Activated CD8-positive, alpha-beta memory T cell treated with anti-CD3 and anti-CD28 coated beads, Interleukin-2, amount 50 U/mL, for 48 hours (primary cell): ENCODE results near the gene FGF14.

Experiments
- DNase-seq: peaks from one replicate; pipeline ENCODE4 v3.0.0-alpha.2; 2020

FGF14 gene

GRCh38 chr13:101965096-101965495 lies 436.8 kb downstream of the FGF14 start:
- DNase-seq, result no peak

DNA sequence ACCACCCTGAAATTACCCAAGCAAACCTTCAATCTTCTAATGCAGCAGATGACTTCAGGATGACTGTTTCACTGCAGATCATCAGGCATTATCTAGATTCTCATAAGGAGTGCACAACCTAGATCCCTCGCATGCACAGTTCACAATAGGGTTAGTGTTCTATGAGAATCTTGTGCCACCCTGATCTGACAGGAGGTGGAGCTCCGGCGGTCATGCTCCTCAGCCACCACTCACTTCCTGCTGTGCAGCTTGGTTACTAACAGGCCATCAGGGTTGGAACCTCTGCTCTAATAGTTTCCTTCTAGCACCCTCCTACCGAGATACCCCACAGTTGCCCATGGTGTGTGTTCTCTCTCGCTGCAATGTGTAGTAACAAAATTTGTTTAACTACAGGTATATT lies 442.8 kb downstream of the FGF14 start:
- DNase-seq, result no peak

DNA sequence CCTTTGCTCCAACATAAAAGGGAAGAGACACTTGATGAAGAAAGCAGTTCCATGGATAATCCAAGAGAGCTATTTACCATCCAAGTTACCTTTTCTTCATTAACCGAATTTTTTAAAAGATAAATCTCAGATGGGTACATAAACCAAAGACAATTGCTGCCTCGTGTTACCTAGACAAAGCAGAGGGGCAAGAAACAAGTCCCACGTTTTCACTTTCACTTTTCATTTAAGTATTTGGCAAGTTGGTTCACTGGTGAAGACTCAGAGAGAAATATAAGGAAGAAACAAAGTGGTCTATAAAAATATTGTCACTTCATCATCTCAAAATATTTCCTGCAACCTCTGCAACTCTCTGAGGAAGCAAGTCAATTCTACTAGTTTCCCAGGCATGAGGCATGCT lies 446.1 kb downstream of the FGF14 start:
- no peak for DNase-seq

DNA sequence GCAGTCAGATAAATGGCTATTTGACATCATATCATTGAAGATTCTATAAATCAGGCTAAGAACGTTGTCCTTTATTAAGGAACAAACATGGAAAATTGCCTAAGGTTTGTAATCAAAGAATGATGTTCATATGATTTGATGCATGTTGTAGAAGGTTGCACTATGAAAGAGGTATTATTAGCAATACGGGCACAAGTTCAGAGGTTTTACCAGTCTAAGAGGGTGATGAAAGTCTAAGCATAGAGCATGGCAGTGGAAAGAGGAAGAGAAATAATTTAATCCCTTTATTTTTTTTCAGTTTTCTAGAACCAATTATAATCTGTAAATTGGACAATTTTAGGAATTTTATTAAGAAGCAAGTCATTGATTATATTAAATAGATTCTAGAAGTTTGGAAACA lies 450.7 kb downstream of the FGF14 start:
- no peak for DNase-seq

DNA sequence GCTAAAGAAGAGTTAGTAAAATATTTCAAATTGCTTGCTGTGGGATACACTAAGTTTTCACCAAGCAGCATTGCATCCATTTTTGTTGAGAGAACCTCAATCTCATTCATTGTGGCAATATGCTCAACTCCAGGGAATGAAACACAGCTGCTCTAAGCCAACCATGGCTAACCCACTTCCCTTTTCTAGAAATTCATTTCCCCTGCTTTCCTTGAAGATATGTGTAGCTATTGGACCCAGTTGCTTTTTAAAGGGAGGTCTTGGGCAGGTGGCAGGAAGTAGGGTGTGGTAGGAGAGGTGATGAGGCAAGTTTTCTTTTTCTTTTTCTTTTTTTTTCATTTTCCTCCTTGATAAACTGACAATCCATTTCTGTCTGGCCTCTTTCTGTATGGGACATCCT lies 452.2 kb downstream of the FGF14 start:
- no peak for DNase-seq

DNA sequence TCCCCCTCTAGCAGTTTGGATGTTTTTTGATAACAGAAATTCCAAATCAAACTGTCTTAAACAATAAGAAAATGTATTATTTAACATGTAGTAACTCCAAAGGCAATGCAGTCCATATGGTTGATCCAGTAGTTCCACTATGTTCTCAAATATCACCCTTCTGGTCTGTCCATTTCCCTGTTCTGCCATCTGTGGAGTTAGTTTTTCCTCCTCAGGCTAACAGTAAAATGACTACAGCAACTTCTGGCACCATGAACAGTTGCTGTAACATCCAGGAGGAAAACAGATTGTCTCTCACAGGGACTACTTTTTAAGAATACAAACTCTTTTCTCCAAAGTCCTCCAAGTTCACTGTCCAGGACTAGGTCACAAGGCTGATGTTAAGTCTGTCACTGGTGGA lies 455.4 kb downstream of the FGF14 start:
- DNase-seq, result no peak

- DNase-seq, result no peak
Observed at GRCh38 chr13:101945435-101945834, 456.4 kb downstream of the FGF14 start.

DNA sequence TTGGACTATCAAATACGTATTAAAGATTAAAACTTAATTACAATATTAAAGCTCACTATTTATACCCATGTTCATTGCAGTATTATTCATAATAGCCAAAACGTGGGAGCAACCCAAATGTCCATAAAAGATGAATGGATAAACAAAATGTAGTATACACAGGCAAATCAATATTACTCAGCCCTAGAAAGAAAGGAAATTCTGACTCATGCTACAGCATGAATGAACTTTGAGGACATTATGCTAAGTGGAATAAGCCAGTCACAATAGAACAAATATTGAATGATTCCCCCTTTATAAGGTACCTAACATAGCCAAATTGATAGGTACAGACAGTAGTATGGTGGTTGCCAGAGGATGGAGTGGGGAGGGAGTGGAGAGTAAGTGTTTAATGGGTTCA lies 457.3 kb downstream of the FGF14 start:
- DNase-seq, result no peak

- DNase-seq, result no peak
Observed at GRCh38 chr13:101942535-101943157, 459.2 kb downstream of the FGF14 start.

DNA sequence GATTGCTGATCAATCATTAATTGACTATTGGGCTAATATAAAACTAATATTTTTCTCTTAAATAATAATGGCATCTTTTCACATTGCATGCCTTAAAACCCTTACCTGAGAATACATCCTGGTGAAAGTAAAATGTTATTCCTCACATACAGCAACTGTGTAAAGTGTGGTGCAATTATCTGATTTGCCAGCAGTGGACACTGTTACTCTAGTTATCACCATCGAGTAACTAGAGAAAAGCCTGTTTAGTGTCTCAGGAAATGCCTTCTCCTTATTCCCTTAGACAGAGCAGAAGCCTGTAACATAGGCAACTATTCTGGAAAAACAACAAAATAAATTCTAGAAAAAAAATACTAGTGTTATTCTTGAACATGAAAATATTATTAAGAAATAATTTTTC lies 459.8 kb downstream of the FGF14 start:
- no peak for DNase-seq

- DNase-seq, result no peak
Observed at GRCh38 chr13:101941095-101941783, 460.6 kb downstream of the FGF14 start.

DNA sequence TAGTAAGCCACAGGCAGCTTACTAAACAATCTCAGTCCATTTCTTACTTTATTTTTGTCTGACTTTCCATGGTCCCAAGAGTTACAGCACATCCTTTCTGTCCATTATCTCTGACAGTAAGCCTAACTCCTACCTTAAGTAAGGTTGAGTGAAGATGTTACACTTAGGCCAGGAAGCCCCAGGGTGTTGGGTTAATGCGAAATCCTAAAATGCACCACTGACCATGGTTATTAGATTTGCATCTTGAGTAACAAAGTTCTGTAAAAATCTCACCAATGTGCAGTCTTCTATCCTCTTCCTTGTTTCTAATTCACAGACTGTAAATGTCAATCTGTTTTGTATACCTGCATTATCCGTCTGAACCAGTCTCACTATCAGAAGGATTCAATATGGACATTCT lies 462.5 kb downstream of the FGF14 start:
- DNase-seq, result no peak

DNA sequence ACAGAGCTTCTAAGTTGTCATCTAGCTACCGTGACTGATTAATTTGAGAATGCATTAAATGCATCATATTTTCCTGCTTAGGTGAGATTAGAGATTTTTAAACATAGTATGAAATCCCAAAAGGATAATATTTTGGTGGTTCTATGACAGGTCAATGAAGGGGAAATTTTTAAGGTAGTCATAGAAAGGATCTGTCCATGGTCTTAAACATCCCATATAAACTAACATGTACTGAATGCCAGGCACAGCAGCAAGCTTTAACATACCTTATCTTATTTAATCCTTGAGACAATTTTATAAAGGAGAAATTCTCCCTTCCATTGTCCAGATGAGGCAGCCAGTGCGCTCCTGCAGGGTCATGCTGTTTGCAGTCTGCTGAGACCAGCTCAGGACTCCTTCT lies 466.0 kb downstream of the FGF14 start:
- DNase-seq, result no peak

DNA sequence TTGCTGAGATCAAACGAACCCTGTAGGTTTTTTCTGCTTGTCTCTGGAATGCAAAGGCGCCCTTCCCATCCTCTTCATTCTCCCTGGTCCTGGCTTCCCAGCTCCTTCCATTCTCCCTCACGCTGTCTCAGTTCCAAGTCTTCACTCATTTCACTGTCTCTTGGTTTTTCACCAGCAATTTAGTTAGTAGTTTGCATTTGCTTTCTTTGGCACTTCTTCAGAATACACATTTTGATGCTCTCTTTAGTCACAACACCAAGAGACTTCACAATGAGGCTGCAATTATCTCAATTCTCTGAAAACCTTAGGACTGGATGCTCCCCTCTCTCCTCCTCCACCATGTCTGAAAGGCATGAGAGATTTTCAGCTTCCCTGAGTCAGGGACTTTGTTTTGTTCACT lies 470.7 kb downstream of the FGF14 start:
- DNase-seq, result no peak

DNA sequence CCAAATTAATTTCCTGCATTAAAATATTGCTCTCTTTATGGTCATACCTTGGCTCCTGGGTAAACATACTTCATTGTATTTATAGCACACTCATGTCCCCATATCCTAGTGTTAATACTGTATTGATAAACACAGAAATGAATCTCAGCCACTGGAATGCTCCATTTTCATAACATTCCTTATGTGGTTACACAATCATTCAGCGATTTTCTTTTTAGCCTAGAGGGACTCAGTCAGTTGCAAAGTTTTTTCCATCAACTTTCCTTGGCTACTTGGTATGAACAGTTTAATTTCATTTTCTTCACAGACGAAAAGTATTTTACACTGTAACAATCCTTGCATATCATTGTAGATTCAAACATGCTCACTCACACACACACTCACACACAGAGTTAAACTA lies 471.5 kb downstream of the FGF14 start:
- DNase-seq, result no peak

- no peak for DNase-seq
Observed at GRCh38 chr13:101925731-101926130, 476.1 kb downstream of the FGF14 start.

GRCh38 chr13:101919541-101920181 lies 482.2 kb downstream of the FGF14 start:
- DNase-seq, result no peak

DNA sequence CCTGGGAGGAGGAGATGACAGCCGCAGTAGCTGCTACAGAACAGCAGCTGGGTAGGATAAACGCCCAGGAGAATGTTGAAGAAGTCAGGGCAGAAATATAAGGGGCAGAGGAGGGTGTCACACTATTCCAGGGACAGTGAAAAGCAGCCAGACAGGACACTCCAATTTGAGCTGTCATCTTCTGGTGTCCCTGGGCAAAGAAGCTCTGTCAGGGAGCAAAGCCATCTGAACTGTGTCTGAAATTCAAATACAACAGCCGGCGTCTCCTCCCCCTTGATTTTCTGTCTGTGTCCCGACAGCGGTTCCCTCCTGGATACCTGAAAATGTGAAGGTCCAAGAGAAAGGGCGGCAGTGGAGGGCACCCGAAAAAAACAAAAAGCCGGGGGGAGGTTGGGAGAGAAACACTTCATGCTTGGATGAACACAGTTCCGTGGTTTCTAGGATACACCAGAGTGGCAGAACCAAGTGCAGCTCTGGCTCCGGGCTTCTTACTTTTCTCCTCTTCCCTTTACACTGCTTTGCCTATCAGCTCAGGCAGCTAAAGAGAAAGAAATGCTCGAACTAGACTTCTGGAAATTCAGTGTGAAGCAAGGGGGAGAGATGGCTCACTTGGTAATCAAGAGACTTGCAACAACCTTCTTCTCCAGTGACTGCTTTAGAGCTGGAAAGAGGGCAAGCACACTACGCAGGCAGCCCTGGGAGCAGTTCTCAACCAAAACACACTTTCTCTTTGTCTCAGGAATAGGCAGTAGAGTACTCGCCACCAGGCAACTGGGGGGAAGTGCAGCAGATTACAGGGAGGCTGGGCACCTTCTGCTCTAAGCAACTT lies 483.8 kb downstream of the FGF14 start:
- no peak for DNase-seq

DNA sequence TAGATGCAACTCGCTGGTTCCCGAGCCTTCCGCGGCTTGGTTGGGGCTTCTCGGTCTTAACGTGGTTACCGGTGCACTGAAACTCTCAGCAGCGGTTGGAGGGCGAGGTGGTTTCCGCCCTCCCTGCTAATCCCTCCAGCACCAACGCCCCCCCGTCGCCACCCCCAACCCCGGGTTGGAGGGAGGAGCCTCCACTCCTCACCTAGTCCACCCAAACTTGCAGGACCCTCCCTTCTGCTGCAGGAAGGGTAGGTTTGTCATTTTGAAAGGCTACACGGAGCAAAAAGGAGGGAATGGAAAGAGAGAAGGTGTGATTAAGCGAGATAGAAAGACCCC lies 484.4 kb downstream of the FGF14 start:
- DNase-seq, result no peak

DNA sequence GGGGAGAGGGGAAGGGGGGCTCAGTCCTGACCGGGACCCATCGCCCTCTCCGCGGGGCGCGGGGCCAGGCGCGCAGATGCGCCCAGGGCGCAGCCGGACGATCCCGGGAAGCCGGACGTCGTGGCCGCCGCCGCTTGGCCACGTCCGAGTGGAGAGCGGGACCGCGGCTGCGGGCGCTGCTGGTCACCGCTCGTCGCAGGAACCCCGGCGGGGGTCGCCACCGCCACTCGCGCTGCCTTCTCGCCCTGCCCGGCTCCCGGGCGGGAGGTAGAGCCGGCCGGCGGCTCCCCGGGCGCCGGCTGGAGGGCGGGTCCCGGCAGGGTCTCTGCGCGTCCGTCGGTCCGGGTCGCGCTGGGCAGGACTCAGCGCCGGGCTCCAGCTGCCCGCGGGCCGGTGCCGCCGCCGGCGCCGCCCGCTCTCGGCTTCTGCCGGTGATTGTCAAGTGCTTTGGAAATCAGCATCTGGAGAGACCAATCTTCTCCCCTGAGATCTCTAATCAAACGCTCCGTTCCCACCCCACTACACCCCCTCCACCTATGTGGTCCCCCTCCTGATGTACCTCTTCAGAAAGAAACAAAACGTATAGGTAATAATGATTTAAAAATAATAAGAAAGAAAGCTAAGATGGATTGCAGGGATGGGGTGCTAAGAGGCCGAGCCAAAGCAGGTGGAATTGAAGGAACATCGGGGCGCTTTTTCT lies 484.9 kb downstream of the FGF14 start:
- no peak for DNase-seq

DNA sequence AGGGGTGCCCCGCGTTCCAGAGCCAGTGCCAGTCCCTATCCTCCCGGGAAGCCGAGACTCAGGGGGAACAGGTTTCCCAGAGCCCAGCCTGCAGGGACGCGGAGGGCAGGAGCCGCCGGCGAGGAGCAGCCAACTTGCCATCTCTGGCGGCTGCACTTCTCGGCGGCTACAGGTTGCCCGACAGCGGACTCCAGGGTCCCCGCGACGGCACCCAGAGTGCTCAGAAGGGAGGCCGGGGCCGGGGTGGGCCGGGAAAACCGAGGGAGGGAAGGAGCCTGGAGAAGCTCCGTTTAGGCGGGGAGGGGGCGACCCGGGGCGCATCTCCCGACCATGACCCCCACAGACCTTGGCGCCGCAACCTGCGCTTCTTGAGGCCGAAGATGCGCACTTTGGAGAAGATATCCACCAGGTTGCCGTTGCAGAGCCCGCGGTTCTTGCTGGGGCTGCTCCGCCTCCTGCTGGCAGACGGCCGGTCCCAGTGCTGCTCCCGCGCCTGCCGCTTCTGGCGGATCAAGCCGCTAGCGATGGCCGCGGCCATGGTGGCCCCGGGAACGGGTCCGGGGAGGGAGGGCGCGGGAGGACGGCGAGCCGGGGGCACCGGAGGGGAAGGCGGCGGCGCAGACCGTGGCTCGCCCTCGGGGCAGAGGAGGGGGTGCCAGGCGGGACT lies 485.6 kb downstream of the FGF14 start:
- DNase-seq, result no peak

DNA sequence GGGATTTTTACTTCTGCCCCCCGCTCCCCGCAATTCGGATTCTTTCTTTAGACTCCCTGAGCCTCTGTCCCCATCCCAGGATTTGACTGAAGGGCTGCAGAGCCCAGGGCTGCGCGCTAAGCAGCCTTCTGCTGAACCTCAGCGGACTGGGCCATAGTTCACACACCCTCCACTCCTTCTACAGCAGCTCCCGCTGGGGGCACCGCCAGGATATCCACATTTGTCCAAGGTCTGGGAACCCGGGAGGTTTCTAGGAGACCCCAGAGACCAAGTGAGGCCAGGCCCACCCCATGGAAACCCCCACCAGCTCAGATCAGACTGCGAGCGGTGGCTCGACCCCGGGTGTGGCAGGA lies 486.1 kb downstream of the FGF14 start:
- no peak for DNase-seq

DNA sequence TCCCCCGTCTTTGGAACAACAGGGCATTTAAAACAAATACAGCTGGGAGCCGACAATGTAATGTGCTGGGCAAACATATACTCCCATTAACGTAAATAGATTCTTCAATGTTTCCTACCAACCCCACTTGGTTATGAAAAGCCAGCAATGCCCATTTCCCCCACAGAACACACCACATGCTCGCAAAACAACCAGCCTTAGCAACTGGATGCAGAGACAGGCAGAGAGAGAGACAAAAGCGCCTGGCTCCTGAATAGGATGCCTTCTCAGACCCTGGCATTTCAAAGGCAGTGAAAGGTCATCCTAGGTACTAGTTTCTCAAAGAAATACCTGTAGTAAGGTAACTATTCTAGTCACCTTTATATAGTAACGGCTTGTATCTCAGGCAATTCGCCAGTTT lies 486.5 kb downstream of the FGF14 start:
- DNase-seq, result no peak
